ENCODE data around the gene SLC2A3. TPM values are rescaled to one million over a fixed set of nuclear protein-coding genes. Genes with fewer than 3 reads are reported as not detected.
"Not testable (repeated sequence)": the region's sequence is repeated elsewhere in the genome, so short reads cannot be mapped to it uniquely, and the experiment has no call there.

Gene SLC2A3
- total RNA-seq, 1 experiment from 2014 or later = 4.0 TPM

DNA sequence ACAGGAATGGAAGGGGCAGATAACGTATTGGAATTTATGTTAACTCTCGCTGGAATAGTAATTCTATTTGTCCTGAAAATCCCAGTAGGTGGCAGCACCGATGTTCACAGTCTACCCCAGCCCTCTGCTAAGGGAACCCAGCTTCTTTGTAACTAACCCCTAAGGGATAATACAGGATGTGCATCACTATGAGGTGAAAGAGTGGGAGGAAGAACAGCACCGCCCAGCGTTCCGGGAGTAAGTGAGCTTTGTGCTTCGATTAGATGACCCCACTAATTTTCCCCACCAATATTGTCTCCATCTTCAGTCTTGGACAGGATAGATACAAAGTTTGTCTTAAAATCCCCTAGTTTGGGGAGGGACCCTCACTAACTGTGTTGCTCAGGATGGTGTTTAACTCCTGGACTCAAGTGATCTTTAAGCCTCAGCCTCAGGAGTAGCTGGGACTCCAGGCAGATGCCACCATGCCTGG lies 2.7 kb downstream of the SLC2A3 start:
- DNase-seq (ENCODE audit: unreplicated experiment) = peak; percentile 92
- Mint-ChIP-seq H3K4me1 (ENCODE audit: insufficient read depth, unreplicated experiment) (peaks cover 4% of the 10 kb centered on the region), H3K27ac (ENCODE audit: low read depth, unreplicated experiment) (no peak overlapping the region), H3K9me3 (ENCODE audit: unreplicated experiment) (no peaks in the 10 kb centered on the region), H3K36me3 (ENCODE audit: insufficient read depth, unreplicated experiment) (peaks cover 21% of the 10 kb centered on the region), H3K4me3 (ENCODE audit: unreplicated experiment) (no peak overlapping the region), H3K27me3 (ENCODE audit: insufficient read depth, unreplicated experiment) (no peaks in the 10 kb centered on the region)
- no TSS peak for BruUV-seq (replicated peaks)
- intact Hi-C loops (cut with micrococcal nuclease) = loop anchor here (1.0 kb wide), 3 partner anchors 62 to 145 kb away; no protein-coding TSS in a partner anchor
- CTCF ChIA-PET = interaction anchor here (0.6 to 8.1 kb wide), 40 partner anchors 10 to 1738 kb away, joined by 3 to 115 read pairs (median 5); partner anchors contain the start of gene FOXJ2
- POLR2A ChIA-PET = interaction anchor here (0.6 to 3.1 kb wide), 5 partner anchors 27 to 102 kb away, joined by 3 to 25 read pairs (median 6); no protein-coding TSS in a partner anchor
- TF ChIP-seq CTCF (IDR thresholded peaks at IDR 0.05; ENCODE audit: unreplicated experiment) = peak; percentile 55

DNA sequence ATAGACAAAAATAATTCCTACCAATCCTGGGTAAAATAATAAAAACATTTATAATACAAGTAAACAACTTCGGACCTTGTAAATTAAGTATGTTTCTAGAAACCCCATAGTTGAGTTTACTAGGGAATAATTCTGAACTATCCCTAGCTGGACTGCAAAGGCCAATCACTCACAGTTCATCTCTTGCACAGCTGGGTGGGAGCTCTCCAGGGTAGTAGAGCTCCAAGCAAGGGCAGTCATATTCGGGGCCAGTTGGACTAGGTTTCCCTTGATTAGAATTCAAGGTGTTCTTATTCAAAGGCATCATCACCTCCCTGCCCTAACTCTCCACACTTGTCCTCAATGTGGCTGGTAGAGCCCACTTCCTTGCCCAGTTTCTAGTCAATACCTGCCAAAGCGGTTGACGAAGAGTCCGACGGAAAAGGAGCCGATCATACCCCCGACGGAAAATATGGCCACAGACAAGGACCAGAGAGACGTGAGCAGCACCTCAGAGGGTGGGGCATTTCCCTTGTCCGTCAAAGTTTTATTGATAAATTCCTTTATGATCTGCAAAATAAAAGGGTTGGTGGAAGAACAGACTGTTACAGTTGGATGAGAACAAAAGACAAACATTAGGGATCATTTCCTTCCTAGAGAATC lies 3.3 kb downstream of the SLC2A3 start:
- not testable (repeated sequence) for H3K9me3 Mint-ChIP-seq (ENCODE audit: unreplicated experiment); BruUV-seq (replicated peaks); H3K27me3 Mint-ChIP-seq (ENCODE audit: insufficient read depth, unreplicated experiment); DNase-seq (ENCODE audit: unreplicated experiment); H3K27ac Mint-ChIP-seq (ENCODE audit: low read depth, unreplicated experiment); H3K4me3 Mint-ChIP-seq (ENCODE audit: unreplicated experiment); H3K4me1 Mint-ChIP-seq (ENCODE audit: insufficient read depth, unreplicated experiment)
- peaks cover 21% of the 10 kb centered on the region for H3K36me3 Mint-ChIP-seq (ENCODE audit: insufficient read depth, unreplicated experiment)
- ChIA-PET CTCF (interaction anchor here (0.6 to 8.1 kb wide), 41 partner anchors 9 to 1738 kb away, joined by 3 to 115 read pairs (median 5); partner anchors contain the start of gene FOXJ2), POLR2A (interaction anchor here (0.6 to 3.1 kb wide), 5 partner anchors 28 to 103 kb away, joined by 3 to 25 read pairs (median 6); no protein-coding TSS in a partner anchor)
- intact Hi-C loops (cut with micrococcal nuclease) = loop anchor here (1.0 kb wide), 3 partner anchors 63 to 146 kb away; no protein-coding TSS in a partner anchor

DNA sequence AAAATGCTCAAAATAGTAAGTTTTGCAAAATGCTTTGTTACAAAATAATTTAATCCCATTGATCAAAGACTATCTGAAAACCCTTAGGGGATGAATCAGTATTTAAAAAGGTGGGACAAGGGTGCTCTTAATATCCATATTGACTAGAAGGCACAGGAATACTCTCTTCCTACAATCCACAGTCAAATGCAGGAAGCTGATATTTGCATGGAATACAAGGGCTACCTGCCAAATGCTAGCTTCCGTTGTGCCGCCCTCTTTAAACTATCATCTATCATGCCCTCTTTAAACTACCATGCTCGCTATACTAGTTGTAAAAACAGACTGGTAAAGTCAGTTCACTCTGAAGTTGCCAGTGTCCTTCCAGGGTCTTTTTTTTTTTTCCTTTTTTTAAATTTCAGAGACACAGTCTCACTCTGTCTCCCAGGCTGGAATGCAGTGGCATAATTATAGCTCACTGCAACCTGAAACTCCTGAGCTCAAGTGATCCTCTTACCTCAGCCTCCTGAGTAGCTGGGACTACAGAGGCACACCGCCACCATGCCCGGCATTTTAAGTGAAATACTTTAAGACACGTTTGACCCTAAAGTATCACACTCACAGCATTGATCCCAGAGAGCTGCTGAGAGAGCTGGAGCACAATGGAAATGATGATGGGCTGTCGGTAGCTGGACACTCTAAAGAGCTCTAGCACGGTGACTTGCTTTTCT lies 6.7 kb downstream of the SLC2A3 start:
- H3K27me3 Mint-ChIP-seq (ENCODE audit: insufficient read depth, unreplicated experiment) = no peaks in the 10 kb centered on the region
- no TSS peak for BruUV-seq (replicated peaks)
- intact Hi-C loops (cut with micrococcal nuclease) = no loop called here
- no peak overlapping the region for H3K27ac Mint-ChIP-seq (ENCODE audit: low read depth, unreplicated experiment)
- H3K4me3 Mint-ChIP-seq (ENCODE audit: unreplicated experiment) = no peak overlapping the region
- DNase-seq (ENCODE audit: unreplicated experiment) = no peak
- no peak for TF ChIP-seq CTCF (IDR thresholded peaks at IDR 0.05; ENCODE audit: unreplicated experiment)
- CTCF ChIA-PET = interaction anchor here (0.5 to 7.4 kb wide), 8 partner anchors 23 to 120 kb away, joined by 3 to 51 read pairs (median 4); no protein-coding TSS in a partner anchor
- H3K36me3 Mint-ChIP-seq (ENCODE audit: insufficient read depth, unreplicated experiment) = peaks cover 21% of the 10 kb centered on the region
- POLR2A ChIA-PET = interaction anchor here (1.2 to 1.5 kb wide), 3 partner anchors 31 to 105 kb away, joined by 4 to 6 read pairs (median 4); no protein-coding TSS in a partner anchor
- H3K4me1 Mint-ChIP-seq (ENCODE audit: insufficient read depth, unreplicated experiment) = peaks cover 4% of the 10 kb centered on the region
- H3K9me3 Mint-ChIP-seq (ENCODE audit: unreplicated experiment) = no peaks in the 10 kb centered on the region

GRCh38 chr12:7927470-7927869 lies 8.5 kb downstream of the SLC2A3 start:
- CTCF ChIA-PET = interaction anchor here (0.6 to 7.4 kb wide), 3 partner anchors 59 to 68 kb away, joined by 3 to 51 read pairs (median 3); no protein-coding TSS in a partner anchor
- POLR2A ChIA-PET = no interaction called here
- peaks cover 4% of the 10 kb centered on the region for H3K4me1 Mint-ChIP-seq (ENCODE audit: insufficient read depth, unreplicated experiment)
- no peak overlapping the region for H3K27ac Mint-ChIP-seq (ENCODE audit: low read depth, unreplicated experiment)
- BruUV-seq (replicated peaks) = no TSS peak
- DNase-seq (ENCODE audit: unreplicated experiment) = no peak
- no peak overlapping the region for H3K4me3 Mint-ChIP-seq (ENCODE audit: unreplicated experiment)
- H3K27me3 Mint-ChIP-seq (ENCODE audit: insufficient read depth, unreplicated experiment) = no peaks in the 10 kb centered on the region
- TF ChIP-seq CTCF (IDR thresholded peaks at IDR 0.05; ENCODE audit: unreplicated experiment) = no peak
- peaks cover 24% of the 10 kb centered on the region for H3K36me3 Mint-ChIP-seq (ENCODE audit: insufficient read depth, unreplicated experiment)
- no peaks in the 10 kb centered on the region for H3K9me3 Mint-ChIP-seq (ENCODE audit: unreplicated experiment)
- intact Hi-C loops (cut with micrococcal nuclease) = no loop called here

DNA sequence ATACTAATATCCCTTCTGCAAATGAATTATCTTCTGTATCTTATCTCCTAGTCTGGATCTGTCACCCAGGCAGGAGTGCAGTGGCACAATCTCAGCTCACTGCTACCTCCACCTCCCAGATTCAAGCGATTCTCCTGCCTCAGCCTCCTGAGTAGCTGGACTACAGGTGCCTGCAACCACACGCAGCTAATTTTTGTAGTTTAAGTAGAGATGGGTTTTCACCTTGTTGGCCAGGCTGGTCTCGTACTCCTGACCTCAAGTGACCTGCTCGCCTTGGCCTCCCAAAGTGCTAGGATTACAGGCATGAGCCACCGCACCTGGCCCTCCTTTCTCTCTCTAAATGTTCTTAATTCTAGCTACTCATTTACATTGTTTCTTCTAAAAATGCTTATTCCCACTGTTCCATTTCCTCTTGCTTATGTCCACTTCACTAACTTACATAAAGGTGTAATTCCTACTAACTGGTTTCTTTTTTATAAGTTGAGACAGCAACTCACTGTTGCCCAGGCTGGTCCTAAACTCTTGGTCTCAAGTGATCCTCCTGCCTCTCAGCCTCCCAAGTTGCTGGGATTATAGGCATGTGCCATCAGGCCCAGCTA lies 9.8 kb downstream of the SLC2A3 start:
- H3K4me3 Mint-ChIP-seq (ENCODE audit: unreplicated experiment); H3K4me1 Mint-ChIP-seq (ENCODE audit: insufficient read depth, unreplicated experiment); H3K27me3 Mint-ChIP-seq (ENCODE audit: insufficient read depth, unreplicated experiment); H3K9me3 Mint-ChIP-seq (ENCODE audit: unreplicated experiment); intact Hi-C loops (cut with micrococcal nuclease); H3K27ac Mint-ChIP-seq (ENCODE audit: low read depth, unreplicated experiment); DNase-seq (ENCODE audit: unreplicated experiment); BruUV-seq (replicated peaks): not testable (repeated sequence)
- H3K36me3 Mint-ChIP-seq (ENCODE audit: insufficient read depth, unreplicated experiment) = peaks cover 24% of the 10 kb centered on the region
- ChIA-PET POLR2A (interaction anchor here (0.5 kb wide), 1 partner anchor 56 kb away, joined by 3 read pairs; no protein-coding TSS in a partner anchor), CTCF (interaction anchor here (0.9 kb wide), 1 partner anchor 10 kb away, joined by 3 read pairs; the partner anchor contains the start of gene SLC2A3)

Measured in MCF 10A (cell line).